K562 (cell line): ENCODE results near the gene PTK6. TPM values are rescaled to one million over a fixed set of nuclear protein-coding genes. Genes with fewer than 3 reads are reported as not detected.

Source experiments
- ATAC-seq: fragments of 200-7000 bp; cut with Tn5 transposase; 3 replicates; pipeline ENCODE4 v1.9.1; 2020; ENCODE audit warnings: moderate library complexity
- BruUV-seq: library from RNA; stranded (reverse); fragments of 400-500 nt; replicated peaks from 2 replicates; lab custom pipeline; 2021; lab: Mats Ljungman, UMichigan
- CTCF ChIA-PET: fragments of 300-600 bp; formaldehyde crosslinking; extraction: SDS; loops from one replicate; lab custom pipeline; 2021; ENCODE audit warnings: low intra/inter-chr PET ratio; lab: Yijun Ruan, JAX
- POLR2A ChIA-PET: fragments of 300-600, 350-650 bp; sonication (Branson Sonifier 250); formaldehyde crosslinking; extraction: SDS; loops from one replicate; lab custom pipeline; 2021; ENCODE audit warnings: antibody characterized with exemption, inconsistent platforms; lab: Yijun Ruan, JAX
- DNase-seq, 4 experiments: peaks; one replicate each; pipeline versions ENCODE4 v3.0.0 to v3.0.0-alpha.2; 2011 to 2018; ENCODE audit warnings: low spot score in 3 of 4, mixed read lengths in 3 of 4; ENCODE audit errors: extremely low read depth in 1 of 4
- FAIRE-seq: peaks from 2 replicates; lab custom pipeline; 2011; peaks lifted over from hg19 to GRCh38; lab: Jason Lieb, UNC
- H2AFZ ChIP-seq: 2 replicates; pipeline ENCODE4 v1.6.0; 2011; ENCODE audit warnings: low read depth, low read length, control low read depth, inconsistent platforms
- H3K27ac ChIP-seq: fragments of 200-600 bp; 3 replicates; pipeline ENCODE4 v1.8.0; 2011; ENCODE audit warnings: low read depth, mild to moderate bottlenecking, control low read depth, inconsistent platforms, low read length, moderate library complexity, mixed read lengths; ENCODE audit errors: extremely low read depth
- H3K27me3 ChIP-seq, 2 experiments: fragments of 300-600 bp in 1 of 2; 2 replicates in 1 of 2; 3 replicates in 1 of 2; pipeline versions ENCODE4 v1.6.0 to v1.8.0; 2011; ENCODE audit warnings: inconsistent platforms in 2 of 2, low read length in 2 of 2, mild to moderate bottlenecking in 1 of 2, mixed read lengths in 1 of 2, moderate library complexity in 1 of 2; ENCODE audit not compliant: control insufficient read depth in 2 of 2, insufficient read depth in 2 of 2
- H3K36me3 ChIP-seq: fragments of 300-600 bp; 3 replicates; pipeline ENCODE4 v1.8.0; 2011; ENCODE audit warnings: mild to moderate bottlenecking, low read length, inconsistent platforms; ENCODE audit not compliant: control insufficient read depth, insufficient read depth
- H3K4me1 ChIP-seq, 2 experiments: fragments of 200-600 bp in 1 of 2; replicated peaks in 1 of 2; 2 replicates in 1 of 2; 3 replicates in 1 of 2; pipeline versions ENCODE4 v1.5.1 to v1.8.0; 2011; ENCODE audit warnings: inconsistent platforms in 2 of 2, low read length in 2 of 2, mild to moderate bottlenecking in 1 of 2, mixed read lengths in 1 of 2, moderate library complexity in 1 of 2; ENCODE audit not compliant: control insufficient read depth in 2 of 2, insufficient read depth in 2 of 2
- H3K4me2 ChIP-seq: 2 replicates; pipeline ENCODE4 v1.6.1; 2011; ENCODE audit warnings: low read length, control low read depth, inconsistent platforms, mixed read lengths; ENCODE audit not compliant: insufficient read depth
- H3K4me3 ChIP-seq: fragments of 200-600 bp; sonication (generic), shearing (Covaris generic); 2 replicates; pipeline ENCODE4 v1.5.1; 2016; ENCODE audit warnings: control low read depth, inconsistent platforms
- H3K79me2 ChIP-seq: fragments of 200-600 bp; 3 replicates; pipeline ENCODE4 v1.8.0; 2011; ENCODE audit warnings: low read length, inconsistent platforms; ENCODE audit not compliant: control insufficient read depth, insufficient read depth
- H3K9ac ChIP-seq, 2 experiments: 2 replicates each; pipeline versions ENCODE4 v1.6.0 to v1.6.1; 2011; ENCODE audit warnings: low read depth in 2 of 2, low read length in 2 of 2, control low read depth in 1 of 2, inconsistent platforms in 1 of 2, mild to moderate bottlenecking in 1 of 2, mixed read lengths in 1 of 2; ENCODE audit not compliant: insufficient read depth in 1 of 2
- H3K9me1 ChIP-seq: one replicate; pipeline ENCODE4 v1.6.0; 2011; ENCODE audit warnings: inconsistent platforms, mild to moderate bottlenecking, low read length, moderate library complexity; ENCODE audit not compliant: control insufficient read depth, insufficient read depth
- H3K9me3 ChIP-seq: replicated peaks from 2 replicates; pipeline ENCODE4 v1.5.1; 2011; ENCODE audit warnings: low read depth, low read length, inconsistent platforms; ENCODE audit not compliant: control insufficient read depth, insufficient read depth
- H4K20me1 ChIP-seq: replicated peaks from 2 replicates; pipeline ENCODE4 v1.6.1; 2011; ENCODE audit warnings: low read length, inconsistent platforms, mixed read lengths; ENCODE audit not compliant: control insufficient read depth, insufficient read depth
- ATF1 ChIP-seq, 2 experiments: fragments of 450-650 bp in 1 of 2; IDR thresholded peaks; 2 replicates each; pipeline ENCODE4 v1.6.1; 2016; ENCODE audit warnings: missing compliant biosample characterization in 1 of 2, missing genetic modification characterization in 1 of 2
- BCL6 ChIP-seq: fragments of 250-450 bp; sonication (Bioruptor Pico); IDR thresholded peaks from 2 replicates; pipeline ENCODE4 v1.4.0; 2020
- CBX2 ChIP-seq: fragments of 200-600 bp; sonication (generic); IDR thresholded peaks from one replicate; pipeline ENCODE4 v1.6.1; 2012; ENCODE audit warnings: mild to moderate bottlenecking, low read length, inconsistent platforms; ENCODE audit not compliant: insufficient read depth, poor library complexity, severe bottlenecking
- CBX3 ChIP-seq, 2 experiments: IDR thresholded peaks; 1 replicate in 1 of 2; 2 replicates in 1 of 2; pipeline ENCODE4 v1.6.1; 2012; ENCODE audit warnings: inconsistent platforms in 2 of 2, low read length in 2 of 2, borderline replicate concordance in 1 of 2, control low read depth in 1 of 2
- CHD1 ChIP-seq: fragments of 200-600 bp; sonication (generic); IDR thresholded peaks from one replicate; pipeline ENCODE4 v1.6.1; 2012; ENCODE audit warnings: mild to moderate bottlenecking, moderate library complexity, low read length, inconsistent platforms
- FOXK1 ChIP-seq: sonication (generic); formaldehyde crosslinking; IDR thresholded peaks from 2 replicates; pipeline ENCODE4 v1.8.0; 2022; ENCODE audit warnings: missing genetic modification reagents, mild to moderate bottlenecking, borderline replicate concordance
- HOMEZ ChIP-seq: fragments of 250-450 bp; sonication (Bioruptor Pico); IDR thresholded peaks from 2 replicates; pipeline ENCODE4 v1.4.0; 2020; ENCODE audit warnings: mild to moderate bottlenecking, moderate library complexity
- IRF9 ChIP-seq: fragments of 450-650 bp; IDR thresholded peaks from 2 replicates; pipeline ENCODE4 v1.6.1; 2016; ENCODE audit warnings: missing biosample characterization, missing genetic modification characterization
- PCBP1 ChIP-seq: fragments of 200-400 bp; formaldehyde crosslinking; IDR thresholded peaks from 2 replicates; pipeline ENCODE4 v1.6.1; 2018; ENCODE audit warnings: mild to moderate bottlenecking, low read depth, low read length; ENCODE audit not compliant: poor library complexity, severe bottlenecking
- RUNX1 ChIP-seq: sonication (generic); IDR thresholded peaks from 2 replicates; pipeline ENCODE4 v1.6.1; 2016; ENCODE audit warnings: antibody characterized with exemption, low read depth
- SUPT5H ChIP-seq: fragments of 450-650 bp; IDR thresholded peaks from 2 replicates; pipeline ENCODE4 v1.6.1; 2016
- ZNF263 ChIP-seq: sonication (generic); formaldehyde crosslinking; IDR thresholded peaks from 2 replicates; pipeline ENCODE4 v1.8.0; 2022; ENCODE audit warnings: mild to moderate bottlenecking, missing genetic modification reagents, borderline replicate concordance
- ZNF764 ChIP-seq: fragments of 250-450 bp; sonication (Bioruptor Pico); IDR thresholded peaks from 2 replicates; pipeline ENCODE4 v1.4.0; 2020; ENCODE audit warnings: low read depth, mild to moderate bottlenecking, moderate library complexity
- WGBS: fragments of 100-300 bp; shearing (Covaris generic); methylation state at CpG from one replicate; pipeline ENCODE4 v1.1.6; 2016; ENCODE audit warnings: low coverage, mixed read lengths; ENCODE audit not compliant: insufficient coverage; ENCODE audit errors: missing lambda C conversion rate; 5-methylcytosine and 5-hydroxymethylcytosine counted together
- in situ Hi-C: fragments of 300-500 bp; cut with MboI; formaldehyde crosslinking; loops from 4 replicates; pipeline ENCODE4 v1.15.0; 2018; ENCODE audit warnings: inconsistent platforms, mixed read lengths
- intact Hi-C: fragments of 100-400 bp; cut with micrococcal nuclease; formaldehyde crosslinking; loops from 2 replicates; pipeline ENCODE4 v1.14.2; 2022
- polyA plus RNA-seq, 8 experiments: library from polyadenylated mRNA; depleted of rRNA in 4 of 8; stranded (reverse) in 5 of 8; unstranded in 3 of 8; fragments of >200 nt; fragmentation: Nextera tagmentation in 2 of 8; fragmentation: Illumina TruSeq in 1 of 8; extraction: Ambion mirVana in 2 of 8; extraction: Trizol in 1 of 8; gene quantifications; 2 replicates each; pipeline versions ENCODE4 v1.2.1 to v1.2.3, GENCODE V29; 2011 to 2014; ENCODE audit warnings: inconsistent platforms in 1 of 8, missing spikeins in 1 of 8
- total RNA-seq, 7 experiments: library from RNA; depleted of rRNA in 6 of 7; stranded (reverse); fragments of >200 nt in 6 of 7; fragmentation: Illumina TruSeq in 2 of 7; extraction: Trizol in 2 of 7; gene quantifications; 2 replicates each; pipeline versions ENCODE4 v1.2.1 to v1.2.3, GENCODE V29; 2011 to 2021; ENCODE audit warnings: low replicate concordance in 1 of 7
- TF ChIP-seq, protein P1 (sequence below): fragments of 450-650 bp; IDR thresholded peaks from 2 replicates; pipeline ENCODE4 v1.6.1; 2016; ENCODE audit warnings: mild to moderate bottlenecking
- TF ChIP-seq, protein P2 (sequence below): fragments of 450-650 bp; conservative IDR thresholded peaks from 2 replicates; pipeline ENCODE4 v1.6.1; 2016; ENCODE audit warnings: missing genetic modification characterization, low read depth, mild to moderate bottlenecking, control low read depth, missing compliant biosample characterization

PTK6 gene
- total and polyA plus RNA-seq, 9 of the 15 experiments (the other 6 are each of a cell fraction or from before 2014, with no cell fraction given) = 0.07 TPM; not detected in 8

DNA sequence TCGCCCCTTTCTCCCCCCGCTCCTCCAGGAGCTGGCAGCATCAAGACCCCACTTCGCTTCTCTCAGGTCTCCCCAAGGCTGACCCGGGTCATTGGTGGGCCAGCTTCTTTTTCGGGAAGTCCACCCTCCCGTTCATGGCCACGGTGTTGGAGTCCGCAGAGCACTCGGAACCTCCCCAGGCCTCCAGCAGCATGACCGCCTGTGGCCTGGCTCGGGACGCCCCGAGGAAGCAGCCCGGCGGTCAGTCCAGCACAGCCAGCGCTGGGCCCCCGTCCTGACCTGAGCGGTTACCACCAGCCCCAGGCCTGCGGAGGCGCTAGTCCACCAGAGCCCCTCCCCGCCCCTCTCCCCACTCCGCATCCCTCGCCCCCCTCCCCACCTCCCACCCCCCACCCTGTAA is 15.6 kb downstream of the PTK6 start:
- Histone ChIP-seq H3K36me3 (peaks cover 23% of the 10 kb centered on the region; the same call in 2 of the 3 replicates), H3K27me3 (peaks cover 21 to 29% of the 10 kb centered on the region in 2 experiments), H2AFZ (no peak overlapping the region), H3K4me2 (peak overlapping the region; percentile 89), H3K9me1 (no peaks in the 10 kb centered on the region), H3K27ac (peak overlapping the region; percentile 96), H3K79me2 (peaks cover 14% of the 10 kb centered on the region), H3K4me1 (peaks cover 10 to 57% of the 10 kb centered on the region in 2 experiments), H4K20me1 (no peaks in the 10 kb centered on the region), H3K9ac (peak overlapping the region; percentile 79 to 98), H3K9me3 (peaks cover 7% of the 10 kb centered on the region), H3K4me3 (peak overlapping the region; percentile 85)
- intact Hi-C loops (no loop called here), in situ Hi-C loops (no loop called here)
- BruUV-seq = no TSS peak
- POLR2A ChIA-PET = interaction anchor here (0.6 to 1.7 kb wide), 22 partner anchors 8 to 1823 kb away, joined by 3 to 19 read pairs (median 4); partner anchors contain the start of genes DNAJC5, SRMS and TCEA2
- no peak for FAIRE-seq
- CTCF ChIA-PET = no interaction called here
- ATAC-seq = no peak
- DNase-seq = peak in 2 of 4 experiments; percentile 49 to 52
- WGBS = 75% methylated on average over 11 of the region's 23 CpGs
- TF ChIP-seq FOXK1 (CRISPR knock-in tag) (no peak), PCBP1 (peak; percentile 73), SUPT5H (no peak), CBX3 (IDR thresholded peaks at IDR 0.05; ENCODE audit: borderline replicate concordance in 1 of 2, low read length in 2 of 2) (no peak), IRF9 (tag) (no peak), ATF1 (CRISPR knock-in tag; IDR thresholded peaks at IDR 0.05) (no peak), ATF1 (tag; IDR thresholded peaks at IDR 0.05) (no peak), BCL6 (CRISPR knock-in tag) (no peak), HOMEZ (CRISPR knock-in tag) (no peak), CHD1 (peak; percentile 16), RUNX1 (no peak), CBX2 (no peak), ZNF263 (CRISPR knock-in tag) (no peak), ZNF764 (no peak)
- TF ChIP-seq, protein P1, sequence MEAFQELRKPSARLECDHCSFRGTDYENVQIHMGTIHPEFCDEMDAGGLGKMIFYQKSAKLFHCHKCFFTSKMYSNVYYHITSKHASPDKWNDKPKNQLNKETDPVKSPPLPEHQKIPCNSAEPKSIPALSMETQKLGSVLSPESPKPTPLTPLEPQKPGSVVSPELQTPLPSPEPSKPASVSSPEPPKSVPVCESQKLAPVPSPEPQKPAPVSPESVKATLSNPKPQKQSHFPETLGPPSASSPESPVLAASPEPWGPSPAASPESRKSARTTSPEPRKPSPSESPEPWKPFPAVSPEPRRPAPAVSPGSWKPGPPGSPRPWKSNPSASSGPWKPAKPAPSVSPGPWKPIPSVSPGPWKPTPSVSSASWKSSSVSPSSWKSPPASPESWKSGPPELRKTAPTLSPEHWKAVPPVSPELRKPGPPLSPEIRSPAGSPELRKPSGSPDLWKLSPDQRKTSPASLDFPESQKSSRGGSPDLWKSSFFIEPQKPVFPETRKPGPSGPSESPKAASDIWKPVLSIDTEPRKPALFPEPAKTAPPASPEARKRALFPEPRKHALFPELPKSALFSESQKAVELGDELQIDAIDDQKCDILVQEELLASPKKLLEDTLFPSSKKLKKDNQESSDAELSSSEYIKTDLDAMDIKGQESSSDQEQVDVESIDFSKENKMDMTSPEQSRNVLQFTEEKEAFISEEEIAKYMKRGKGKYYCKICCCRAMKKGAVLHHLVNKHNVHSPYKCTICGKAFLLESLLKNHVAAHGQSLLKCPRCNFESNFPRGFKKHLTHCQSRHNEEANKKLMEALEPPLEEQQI = no peak
- TF ChIP-seq, protein P2, sequence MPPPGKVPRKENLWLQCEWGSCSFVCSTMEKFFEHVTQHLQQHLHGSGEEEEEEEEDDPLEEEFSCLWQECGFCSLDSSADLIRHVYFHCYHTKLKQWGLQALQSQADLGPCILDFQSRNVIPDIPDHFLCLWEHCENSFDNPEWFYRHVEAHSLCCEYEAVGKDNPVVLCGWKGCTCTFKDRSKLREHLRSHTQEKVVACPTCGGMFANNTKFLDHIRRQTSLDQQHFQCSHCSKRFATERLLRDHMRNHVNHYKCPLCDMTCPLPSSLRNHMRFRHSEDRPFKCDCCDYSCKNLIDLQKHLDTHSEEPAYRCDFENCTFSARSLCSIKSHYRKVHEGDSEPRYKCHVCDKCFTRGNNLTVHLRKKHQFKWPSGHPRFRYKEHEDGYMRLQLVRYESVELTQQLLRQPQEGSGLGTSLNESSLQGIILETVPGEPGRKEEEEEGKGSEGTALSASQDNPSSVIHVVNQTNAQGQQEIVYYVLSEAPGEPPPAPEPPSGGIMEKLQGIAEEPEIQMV = no peak
